NT2/D1 (cell line): Measurements from ENCODE around the gene C14orf93.

Source experiments
- SUZ12 ChIP-seq: IDR thresholded peaks from 2 replicates; pipeline ENCODE4 v1.6.1; 2011; ENCODE audit not compliant: insufficient read length, insufficient read depth; ENCODE audit errors: extremely low read depth
- YY1 ChIP-seq: IDR thresholded peaks from 2 replicates; pipeline ENCODE4 v1.6.1; 2011; ENCODE audit not compliant: insufficient read length, insufficient read depth
- ZNF274 ChIP-seq: IDR thresholded peaks from 2 replicates; pipeline ENCODE4 v1.6.1; 2011; ENCODE audit warnings: mild to moderate bottlenecking, low read depth, low read length

DNA sequence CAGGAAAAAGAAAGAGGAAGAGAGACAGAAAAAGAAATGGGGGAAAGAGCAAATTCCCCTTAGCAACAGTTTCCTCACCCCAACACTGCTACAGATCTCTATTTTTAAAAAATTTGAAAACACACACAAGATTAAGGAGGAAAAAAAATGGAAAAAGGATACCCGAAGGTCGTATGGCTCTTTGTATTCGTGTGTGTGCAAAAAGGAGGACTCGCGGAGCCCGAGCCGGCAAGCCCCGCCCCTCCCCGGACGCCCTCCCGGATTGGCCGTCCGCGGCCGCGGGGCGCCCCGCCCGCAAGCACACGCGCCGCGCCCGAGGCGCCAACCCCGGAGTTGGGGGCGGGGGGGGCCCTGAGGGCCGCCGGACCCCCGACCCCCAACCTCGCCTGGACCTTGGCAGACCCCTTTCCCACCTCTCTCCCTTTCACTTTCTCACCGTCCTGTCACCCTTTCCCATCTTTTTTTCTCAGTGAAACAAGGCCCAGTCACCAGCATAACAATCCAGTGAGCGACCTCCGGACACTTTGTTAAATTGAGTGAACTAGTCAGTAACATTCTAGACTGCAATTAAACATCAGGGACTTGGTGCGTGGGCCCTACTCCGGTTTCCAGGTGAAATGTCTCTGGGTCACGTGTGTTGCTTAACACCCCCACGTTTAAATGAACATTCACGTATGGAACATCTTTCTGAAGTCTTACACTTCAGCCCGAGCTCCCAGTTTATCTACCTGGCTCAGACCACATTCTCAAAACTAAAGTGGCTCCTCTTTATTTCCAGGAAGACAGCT lies at the start of gene C14orf93:
- no peak for TF ChIP-seq ZNF274
- no peak for TF ChIP-seq YY1
- TF ChIP-seq SUZ12, result no peak
